LNCAP (cell line): ENCODE measurements around the gene KRR1.

Experiments used
- TF ChIP-seq, protein P1 (sequence below): fragments of 450-650 bp; IDR thresholded peaks from 2 replicates; pipeline ENCODE4 v1.5.1; 2017; ENCODE audit warnings: mild to moderate bottlenecking

The KRR1 gene

DNA sequence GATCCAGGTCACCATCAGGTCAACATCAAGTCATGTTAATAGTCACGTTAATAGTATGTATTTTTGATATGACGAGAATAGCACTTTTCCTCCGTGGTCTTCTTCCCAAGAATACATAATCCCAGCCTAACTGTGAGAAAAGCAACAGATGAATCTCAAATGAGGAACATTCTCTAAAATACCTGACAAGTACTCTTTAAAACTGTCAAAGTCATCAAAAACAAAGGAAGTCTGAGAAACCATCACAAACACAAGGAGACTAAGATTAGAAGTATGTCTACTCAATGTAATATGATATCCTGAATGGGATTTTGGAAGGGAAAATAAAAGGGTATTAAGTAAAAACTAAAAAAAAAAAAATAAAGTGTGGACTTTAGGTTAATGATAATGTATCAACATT is 67.7 kb downstream of the KRR1 start:
- TF ChIP-seq, protein P1, sequence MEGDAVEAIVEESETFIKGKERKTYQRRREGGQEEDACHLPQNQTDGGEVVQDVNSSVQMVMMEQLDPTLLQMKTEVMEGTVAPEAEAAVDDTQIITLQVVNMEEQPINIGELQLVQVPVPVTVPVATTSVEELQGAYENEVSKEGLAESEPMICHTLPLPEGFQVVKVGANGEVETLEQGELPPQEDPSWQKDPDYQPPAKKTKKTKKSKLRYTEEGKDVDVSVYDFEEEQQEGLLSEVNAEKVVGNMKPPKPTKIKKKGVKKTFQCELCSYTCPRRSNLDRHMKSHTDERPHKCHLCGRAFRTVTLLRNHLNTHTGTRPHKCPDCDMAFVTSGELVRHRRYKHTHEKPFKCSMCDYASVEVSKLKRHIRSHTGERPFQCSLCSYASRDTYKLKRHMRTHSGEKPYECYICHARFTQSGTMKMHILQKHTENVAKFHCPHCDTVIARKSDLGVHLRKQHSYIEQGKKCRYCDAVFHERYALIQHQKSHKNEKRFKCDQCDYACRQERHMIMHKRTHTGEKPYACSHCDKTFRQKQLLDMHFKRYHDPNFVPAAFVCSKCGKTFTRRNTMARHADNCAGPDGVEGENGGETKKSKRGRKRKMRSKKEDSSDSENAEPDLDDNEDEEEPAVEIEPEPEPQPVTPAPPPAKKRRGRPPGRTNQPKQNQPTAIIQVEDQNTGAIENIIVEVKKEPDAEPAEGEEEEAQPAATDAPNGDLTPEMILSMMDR = no peak
